Endothelial cell of umbilical vein (primary cell): ENCODE data around the gene TOMM7. TPM values are rescaled to one million over a fixed set of nuclear protein-coding genes. Genes with fewer than 3 reads are reported as not detected.

Source experiments
- BruUV-seq: library from RNA; stranded (reverse); fragments of 400-500 nt; replicated peaks from 2 replicates; lab custom pipeline; 2021; lab: Mats Ljungman, UMichigan
- CTCF ChIA-PET: fragments of 300-600, 350-600 bp; sonication (Branson Sonifier 250); formaldehyde crosslinking; loops from one replicate; lab custom pipeline; 2021; ENCODE audit warnings: antibody characterized with exemption, inconsistent platforms; lab: Charles Lee
- POLR2A ChIA-PET: fragments of 300-600, 350-600 bp; sonication (Branson Sonifier 250); formaldehyde crosslinking; loops from one replicate; lab custom pipeline; 2021; ENCODE audit warnings: antibody characterized with exemption, inconsistent platforms; lab: Charles Lee
- DNase-seq: peaks from one replicate; pipeline ENCODE4 v3.0.0-alpha.2; 2011; ENCODE audit warnings: low read depth, low spot score
- FAIRE-seq: peaks from 2 replicates; lab custom pipeline; 2011; peaks lifted over from hg19 to GRCh38; lab: Jason Lieb, UNC
- H2AFZ ChIP-seq: 2 replicates; pipeline ENCODE4 v1.6.0; 2012; ENCODE audit warnings: low read depth, low read length, control low read depth, inconsistent platforms
- H3K27ac ChIP-seq: 2 replicates; pipeline ENCODE4 v1.5.1; 2011; ENCODE audit warnings: low read depth, mild to moderate bottlenecking, control low read depth, low read length, moderate library complexity; ENCODE audit not compliant: insufficient read depth
- H3K27me3 ChIP-seq, 2 experiments: 2 replicates each; pipeline versions ENCODE4 v1.6.0 to v1.6.1; 2011; ENCODE audit warnings: low read length in 2 of 2, mixed read lengths in 1 of 2; ENCODE audit not compliant: control insufficient read depth in 2 of 2, insufficient read depth in 2 of 2
- H3K36me3 ChIP-seq, 2 experiments: 2 replicates in 1 of 2; 3 replicates in 1 of 2; pipeline ENCODE4 v1.5.1; 2011; ENCODE audit warnings: low read length in 2 of 2, mild to moderate bottlenecking in 1 of 2, moderate library complexity in 1 of 2; ENCODE audit not compliant: control insufficient read depth in 2 of 2, insufficient read depth in 2 of 2; ENCODE audit errors: extremely low read depth in 1 of 2
- H3K4me1 ChIP-seq: 3 replicates; pipeline ENCODE4 v1.5.1; 2011; ENCODE audit warnings: mild to moderate bottlenecking, low read length; ENCODE audit not compliant: control insufficient read depth, insufficient read depth; ENCODE audit errors: extremely low read depth
- H3K4me2 ChIP-seq: 2 replicates; pipeline ENCODE4 v1.6.1; 2011; ENCODE audit warnings: low read length, control low read depth, mixed read lengths; ENCODE audit not compliant: insufficient read depth
- H3K4me3 ChIP-seq, 3 experiments: fragments of 200-600 bp in 1 of 3; sonication (generic), shearing (Covaris generic) in 1 of 3; replicated peaks in 1 of 3; 2 replicates each; pipeline ENCODE4 v1.5.1; 2011 to 2016; ENCODE audit warnings: control low read depth in 3 of 3, low read length in 3 of 3, mild to moderate bottlenecking in 2 of 3, inconsistent platforms in 1 of 3, low read depth in 1 of 3, moderate library complexity in 1 of 3; ENCODE audit not compliant: insufficient read depth in 1 of 3
- H3K79me2 ChIP-seq: 2 replicates; pipeline ENCODE4 v1.6.0; 2012; ENCODE audit warnings: low read length, inconsistent platforms; ENCODE audit not compliant: control insufficient read depth, insufficient read depth
- H3K9ac ChIP-seq: replicated peaks from 2 replicates; pipeline ENCODE3; 2011; ENCODE audit warnings: low read length, control low read depth; ENCODE audit not compliant: insufficient read depth; ENCODE audit errors: extremely low read depth
- H3K9me1 ChIP-seq: replicated peaks from 3 replicates; pipeline ENCODE4 v1.6.0; 2011; ENCODE audit warnings: mild to moderate bottlenecking, low read length; ENCODE audit not compliant: control insufficient read depth, insufficient read depth; ENCODE audit errors: extremely low read depth
- H3K9me3 ChIP-seq: replicated peaks from 2 replicates; pipeline ENCODE4 v1.5.1; 2012; ENCODE audit warnings: low read length, inconsistent platforms; ENCODE audit not compliant: control insufficient read depth, insufficient read depth
- H4K20me1 ChIP-seq: replicated peaks from 2 replicates; pipeline ENCODE3; 2011; ENCODE audit warnings: mild to moderate bottlenecking, low read length; ENCODE audit not compliant: control insufficient read depth, insufficient read depth; ENCODE audit errors: extremely low read depth
- CTCF ChIP-seq, 2 donors: IDR thresholded peaks; 1 replicate in 1 of 2; 2 replicates in 1 of 2; pipeline ENCODE4 v1.5.1; 2011; ENCODE audit warnings: low read length in 2 of 2, mild to moderate bottlenecking in 2 of 2, moderate library complexity in 2 of 2, control low read depth in 1 of 2, inconsistent platforms in 1 of 2, low read depth in 1 of 2; ENCODE audit not compliant: insufficient read depth in 1 of 2; ENCODE audit errors: extremely low read depth in 1 of 2
- EZH2 ChIP-seq: IDR thresholded peaks from 2 replicates; pipeline ENCODE4 v1.6.1; 2012; ENCODE audit warnings: borderline replicate concordance, low read depth, mild to moderate bottlenecking, moderate library complexity, low read length, inconsistent platforms; ENCODE audit not compliant: severe bottlenecking
- FOS ChIP-seq: IDR thresholded peaks from 2 replicates; pipeline ENCODE4 v1.6.1; 2011; ENCODE audit warnings: mild to moderate bottlenecking, low read length, moderate library complexity, borderline replicate concordance; ENCODE audit not compliant: insufficient read depth
- GATA2 ChIP-seq: IDR thresholded peaks from 2 replicates; pipeline ENCODE4 v1.7.0; 2011; ENCODE audit warnings: low read depth, mild to moderate bottlenecking, moderate library complexity, mixed read lengths, low read length; ENCODE audit not compliant: insufficient read length, insufficient read depth
- JUN ChIP-seq: IDR thresholded peaks from 2 replicates; pipeline ENCODE4 v1.6.1; 2011; ENCODE audit warnings: borderline replicate concordance, low read depth; ENCODE audit not compliant: insufficient read length, insufficient read depth
- MAX ChIP-seq: IDR thresholded peaks from 2 replicates; pipeline ENCODE4 v1.6.1; 2011; ENCODE audit not compliant: insufficient read depth, insufficient read length
- MYC ChIP-seq: IDR thresholded peaks from one replicate; pipeline ENCODE4 v1.6.1; 2011; ENCODE audit warnings: mild to moderate bottlenecking, low read depth, low read length
- POLR2A ChIP-seq: IDR thresholded peaks from 2 replicates; pipeline ENCODE4 v1.6.1; 2012; ENCODE audit warnings: low read depth, mild to moderate bottlenecking, control low read depth, low read length
- POLR2AphosphoS5 ChIP-seq: IDR thresholded peaks from 2 replicates; pipeline ENCODE4 v1.6.1; 2012; ENCODE audit warnings: low read depth, mild to moderate bottlenecking, control low read depth, low read length, moderate library complexity; ENCODE audit not compliant: insufficient read depth
- dilution Hi-C: fragments of 300-500 bp; cut with MboI; formaldehyde crosslinking; loops from one replicate; pipeline ENCODE4 v1.15.0; 2019; ENCODE audit warnings: low sequenced_read_pairs; ENCODE audit not compliant: extremely low pct_ligation_motif_present
- intact Hi-C: fragments of 100-400 bp; cut with micrococcal nuclease; formaldehyde crosslinking; loops from one replicate; pipeline ENCODE4 v1.10.0; 2022
- polyA plus RNA-seq, 4 experiments: library from polyadenylated mRNA; depleted of rRNA in 3 of 4; stranded (reverse) in 3 of 4; unstranded in 1 of 4; fragments of >200 nt; gene quantifications; 2 replicates each; pipeline versions ENCODE4 v1.2.1 to v1.2.3, GENCODE V29; 2011 to 2012; ENCODE audit warnings: missing spikeins in 1 of 4
- total RNA-seq: library from RNA; stranded (reverse); gene quantifications from 2 replicates; pipeline ENCODE4 v1.2.3, GENCODE V29; 2021

Gene TOMM7
- total and polyA plus RNA-seq, 2 donors (not counting 3 experiments of a cell fraction or from before 2014, with no cell fraction given), result 185 to 528 TPM

DNA sequence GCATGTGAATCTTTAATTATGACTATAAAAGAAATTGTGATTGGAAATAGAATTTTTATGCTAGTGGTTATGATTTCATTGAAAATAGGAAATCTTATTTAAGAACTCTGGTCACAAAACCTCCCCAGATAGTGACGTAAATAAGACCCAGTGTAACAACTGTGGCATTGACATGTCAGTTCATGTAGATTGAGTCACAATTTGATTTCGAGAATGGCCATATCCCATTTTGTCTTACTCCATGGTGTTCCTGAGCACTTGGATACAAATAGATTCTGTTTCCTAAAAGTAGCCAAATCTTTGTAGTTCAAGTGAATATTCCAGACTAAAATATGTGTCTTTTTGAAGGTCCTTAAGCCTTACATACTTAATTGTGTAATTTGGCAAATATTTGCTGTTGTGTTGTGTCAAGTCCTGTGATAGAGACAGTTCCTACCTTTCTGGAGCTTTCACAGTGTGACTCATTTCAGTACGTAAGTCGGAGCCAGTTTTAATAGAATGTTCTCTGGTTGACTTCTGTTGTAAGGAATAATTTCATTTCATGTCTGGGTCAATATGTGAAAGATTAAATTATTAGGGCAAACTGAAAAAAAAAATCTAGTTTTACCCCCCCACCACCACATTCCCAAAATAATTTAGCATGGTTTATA, 37.1 kb upstream of the TOMM7 start:
- DNase-seq, result no peak
- BruUV-seq, result no TSS peak
- POLR2A ChIA-PET, result no interaction called here
- H4K20me1 ChIP-seq, result no peaks in the 10 kb centered on the region
- dilution Hi-C loops (no loop called here), intact Hi-C loops (loop anchor here (10.0 kb wide), 1 partner anchor 205 kb away; no protein-coding TSS in a partner anchor)
- no peak overlapping the region for H3K4me3 ChIP-seq
- H2AFZ ChIP-seq, result no peak overlapping the region
- H3K4me1 ChIP-seq, result peaks cover 36% of the 10 kb centered on the region
- no peak overlapping the region for H3K9ac ChIP-seq
- peak overlapping the region; percentile 61 for H3K27ac ChIP-seq
- no peaks in the 10 kb centered on the region for H3K9me3 ChIP-seq
- CTCF ChIA-PET, result interaction anchor here (0.7 to 2.7 kb wide), 17 partner anchors 9 to 299 kb away, joined by 3 to 19 read pairs (median 4); partner anchors contain the start of gene IL6
- no peaks in the 10 kb centered on the region for H3K27me3 ChIP-seq
- TF ChIP-seq MYC, result no peak
- no peak for TF ChIP-seq JUN
- TF ChIP-seq POLR2A, result no peak
- no peak for TF ChIP-seq EZH2
- TF ChIP-seq GATA2, result no peak
- TF ChIP-seq FOS, result no peak
- TF ChIP-seq MAX, result no peak
- TF ChIP-seq POLR2AphosphoS5, result no peak
- no peak for TF ChIP-seq CTCF (IDR thresholded peaks at IDR 0.05; ENCODE audit: extremely low read depth in 1 of 2, insufficient read depth in 1 of 2, low read depth in 1 of 2, low read length in 2 of 2)
- no peak overlapping the region for H3K4me2 ChIP-seq
- H3K79me2 ChIP-seq, result peaks cover 14% of the 10 kb centered on the region
- no peaks in the 10 kb centered on the region for H3K9me1 ChIP-seq
- no peaks in the 10 kb centered on the region for H3K36me3 ChIP-seq
- FAIRE-seq, result no peak
